A549 treated with RU486 at 1 μM for 4 hours (cell line): ENCODE measurements around the gene EEF2. TPM values are rescaled to one million over a fixed set of nuclear protein-coding genes. Genes with fewer than 3 reads are reported as not detected.

Experiments used
- total RNA-seq: library from RNA; stranded (reverse); fragments of 200-300 nt; extraction: Qiagen RNA extraction; gene quantifications from 5 replicates; pipeline ENCODE4 v1.2.3, GENCODE V29; 2022; ENCODE audit warnings: low read depth

The EEF2 gene
- total RNA-seq: 851 to 1,158 TPM (median 1,066 TPM) in 5 replicates

DNA sequence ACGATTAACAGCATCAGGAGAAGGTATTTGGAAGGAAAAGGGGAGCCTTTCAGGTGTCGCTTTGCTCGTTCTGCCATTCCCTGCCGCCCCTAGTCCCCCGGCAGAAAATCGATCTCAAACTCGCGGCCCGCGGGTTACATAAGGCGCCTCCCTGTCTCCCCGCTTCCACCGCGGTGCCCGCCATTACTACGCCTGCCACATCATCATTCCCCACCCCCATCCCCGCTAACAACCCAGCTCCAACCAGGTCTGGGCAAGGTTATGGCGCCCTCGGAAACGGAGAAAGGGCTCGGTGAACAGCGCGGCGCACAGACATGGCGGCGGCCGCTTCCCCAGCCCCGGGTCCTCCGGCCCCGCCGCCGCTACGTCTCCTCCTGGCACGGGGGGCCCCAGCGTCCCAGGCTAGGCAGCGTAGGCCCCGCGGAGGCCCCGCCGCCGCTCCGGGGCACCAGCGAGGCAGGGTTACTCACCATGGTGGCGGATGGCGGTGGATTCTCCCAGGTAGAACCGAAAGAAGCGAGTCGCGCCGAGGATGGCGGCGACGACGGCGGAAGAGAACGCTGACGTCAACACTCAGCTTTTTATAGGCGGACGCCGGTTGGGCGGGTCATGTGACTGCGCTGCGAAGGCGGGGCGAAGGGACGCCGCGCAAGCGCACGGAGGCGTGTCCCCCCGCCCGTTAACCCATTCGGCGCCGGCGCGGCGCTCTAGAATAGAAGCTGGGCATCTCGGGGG, at the start of gene EEF2:
Gene EEF2 (minus strand): TSS at position 556 of the 735 bp plus-strand sequence. CDS start 83 bp downstream, at position 473.

DNA sequence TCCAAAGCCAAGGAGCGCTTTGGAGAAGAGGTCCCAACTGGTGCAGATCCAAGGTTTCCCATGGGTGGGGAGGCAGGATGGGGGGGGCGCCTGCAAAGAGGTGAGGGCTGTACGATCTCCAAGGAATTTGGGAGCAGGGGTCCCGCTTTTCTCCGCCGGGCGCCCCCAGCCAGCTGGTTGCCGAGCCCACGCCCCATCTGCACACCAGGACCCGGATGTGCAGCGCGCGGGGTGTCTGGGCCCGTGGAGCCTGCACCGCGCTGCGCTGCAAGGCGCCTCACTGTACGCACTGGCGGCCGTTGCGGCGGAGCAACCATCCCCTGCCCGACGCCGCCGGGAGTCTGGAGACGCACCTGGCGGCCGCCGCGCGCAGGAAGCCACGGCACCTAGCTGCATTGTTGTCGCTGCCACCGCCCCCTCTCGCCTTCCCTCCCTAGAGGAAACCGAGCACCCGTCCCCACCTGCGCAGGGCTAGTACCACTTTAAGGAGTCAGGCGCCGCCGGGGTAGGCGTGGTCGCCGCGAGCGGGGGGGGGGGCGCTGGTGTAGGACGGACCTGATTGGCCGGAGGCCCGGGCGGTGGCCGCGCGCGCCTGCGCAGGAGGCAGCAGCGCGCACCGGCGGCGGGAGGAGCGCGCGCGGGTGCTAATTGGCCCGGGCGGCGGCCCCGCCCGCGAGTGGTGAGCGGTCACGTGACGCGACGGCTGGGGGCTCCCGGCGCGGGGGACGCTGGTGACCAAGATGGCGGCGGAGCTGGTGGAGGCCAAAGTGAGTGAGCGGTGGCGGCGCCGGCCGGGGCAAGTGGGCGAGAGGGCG, 22.0 kb upstream of the EEF2 start, which contains the start of gene PIAS4:
Gene PIAS4 (plus strand): TSS at position 716 of the 815 bp plus-strand sequence. CDS start 25 bp downstream, at position 741.

DNA sequence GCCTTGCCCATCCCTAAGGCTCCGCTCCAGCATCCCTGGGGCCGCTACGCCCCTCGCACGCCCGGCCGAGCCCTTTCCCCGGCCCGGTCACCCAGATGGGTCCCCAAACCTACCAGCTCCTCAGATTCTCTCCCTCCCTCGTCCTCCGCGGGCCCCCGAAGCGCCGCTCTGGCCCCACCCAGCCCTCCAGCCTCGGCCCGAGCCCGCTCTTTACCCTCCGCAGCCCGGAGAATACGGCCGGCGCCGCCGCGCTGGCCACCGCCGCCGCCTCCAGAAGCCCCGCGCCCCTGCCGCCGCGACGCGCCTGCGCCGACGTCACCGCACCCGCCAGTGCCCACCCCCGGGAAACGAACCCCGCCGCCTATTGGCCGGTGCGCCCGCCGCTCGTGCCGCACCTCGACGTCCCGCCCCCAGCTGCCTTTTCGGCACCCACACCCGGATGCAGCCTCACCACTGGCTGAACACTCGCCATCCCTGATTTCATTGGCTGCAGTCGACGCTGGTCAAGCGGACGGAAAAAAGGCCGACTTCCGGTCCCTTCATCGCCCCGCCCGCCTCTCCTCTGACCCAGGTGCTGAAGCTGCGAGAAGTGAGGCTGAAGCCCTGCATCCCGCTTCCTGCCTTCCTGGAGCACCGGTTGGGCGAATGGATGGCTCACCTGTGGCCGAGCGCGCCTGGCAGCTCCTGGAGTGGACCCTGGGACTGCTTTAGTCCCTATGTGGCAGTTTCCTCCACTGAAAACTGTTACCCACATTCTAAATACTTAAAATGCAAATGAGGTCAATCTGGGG, 14.3 kb downstream of the EEF2 start, which contains the start of gene DAPK3:
Gene DAPK3 (minus strand): TSS at position 292 of the 791 bp plus-strand sequence. CDS start 1,364 bp downstream, outside the sequence.

DNA sequence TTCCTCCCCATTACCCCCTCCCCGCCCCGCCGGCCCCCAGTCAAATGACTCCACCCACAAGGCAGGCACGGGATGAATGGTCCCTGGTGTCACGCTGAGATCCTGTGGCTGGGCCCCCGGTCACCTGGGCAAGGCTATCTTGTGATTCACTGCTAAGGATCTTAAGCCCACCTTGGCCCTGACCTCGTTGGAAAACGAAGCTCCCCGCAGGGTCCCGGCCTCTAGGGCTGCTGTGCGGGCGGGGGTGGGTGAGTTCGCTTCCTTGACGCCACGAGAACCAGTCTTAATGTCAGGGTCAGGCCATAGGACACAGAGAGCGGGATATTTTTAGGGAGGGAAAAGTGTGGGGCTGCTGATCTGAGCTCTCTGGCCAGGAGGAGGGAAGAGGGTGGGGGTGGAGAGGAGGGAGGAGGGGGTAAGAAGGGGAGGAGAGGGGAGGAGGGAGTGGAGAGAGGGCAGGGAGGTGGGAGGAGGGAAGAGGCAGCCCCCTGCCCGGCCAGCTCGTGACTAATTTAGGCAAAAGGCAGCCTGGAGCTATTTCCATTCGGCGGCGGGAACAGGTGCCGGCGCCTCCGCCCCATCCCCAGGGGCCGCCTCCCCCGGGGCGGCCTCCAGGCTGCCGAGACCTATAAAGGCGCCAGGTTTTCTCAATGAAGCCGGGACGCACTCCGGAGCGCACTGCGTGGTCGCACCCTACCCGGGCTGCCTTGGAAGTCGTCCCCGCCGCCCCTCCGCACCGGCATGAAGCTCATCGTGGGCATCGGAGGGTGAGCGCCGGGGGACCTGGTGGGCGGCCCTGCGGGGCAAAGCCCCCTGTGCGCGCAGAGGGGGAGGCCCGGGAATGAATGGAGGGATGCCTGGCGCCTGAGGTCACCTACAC, 52.1 kb downstream of the EEF2 start, which contains the start of gene NMRK2:
Gene NMRK2 (plus strand): TSS at position 139 of the 880 bp plus-strand sequence. CDS start 603 bp downstream, at position 742.

Other genes with a start within 250 kb of the EEF2 start
- gene APBA3, start 223.8 kb downstream of the EEF2 start, total RNA-seq: 6.5 to 14.1 TPM (median 12.3 TPM) in 5 replicates
- 58.5 to 81.5 TPM (median 67.4 TPM) in 5 replicates for gene MRPL54, start 222.8 kb downstream of the EEF2 start, total RNA-seq
- not detected in 5 replicates for gene RAX2, start 213.2 kb downstream of the EEF2 start, total RNA-seq
- 0.56 to 1.9 TPM (median 1.1 TPM) in 5 replicates for gene MATK, start 199.1 kb downstream of the EEF2 start, total RNA-seq
- gene ZFR2, start 116.4 kb downstream of the EEF2 start, total RNA-seq: 0.25 to 0.56 TPM (median 0.48 TPM) in 3 of 5 replicates, not detected in the others
- gene ATCAY, start 104.8 kb downstream of the EEF2 start, total RNA-seq: 0.07 to 0.26 TPM (median 0.12 TPM) in 5 replicates
- gene NMRK2, start 52.4 kb downstream of the EEF2 start, total RNA-seq: not detected in 5 replicates
- 43.5 to 50.2 TPM (median 47.4 TPM) in 5 replicates for gene DAPK3, start 14.4 kb downstream of the EEF2 start, total RNA-seq
- gene PIAS4, start 22.3 kb upstream of the EEF2 start, total RNA-seq: 13.4 to 18.2 TPM (median 15.6 TPM) in 5 replicates
- 13.6 to 21.8 TPM (median 20.0 TPM) in 5 replicates for gene ZBTB7A, start 81.4 kb upstream of the EEF2 start, total RNA-seq
- gene MAP2K2, start 138.7 kb upstream of the EEF2 start, total RNA-seq: 100 to 148 TPM (median 145 TPM) in 5 replicates
- gene CREB3L3, start 168.2 kb upstream of the EEF2 start, total RNA-seq: 0.10 to 0.22 TPM (median 0.13 TPM) in 4 of 5 replicates, not detected in the other
- 18.1 to 34.0 TPM (median 31.4 TPM) in 5 replicates for gene SIRT6, start 197.1 kb upstream of the EEF2 start, total RNA-seq
- 0.12 to 0.39 TPM (median 0.17 TPM) in 5 replicates for gene ANKRD24, start 197.2 kb upstream of the EEF2 start, total RNA-seq
- 1.7 to 4.1 TPM (median 3.1 TPM) in 5 replicates for gene EBI3, start 244.1 kb upstream of the EEF2 start, total RNA-seq